ENCODE data around the gene COL5A1.

GRCh38 chr9:134838651-134839454, 197.2 kb downstream of the COL5A1 start:
- TF ChIP-seq CTCF (IDR thresholded peaks at IDR 0.05; ENCODE audit: low read depth, low read length) (no peak), EZH2phosphoT487 (IDR thresholded peaks at IDR 0.05; ENCODE audit: low read depth) (no peak)
